Measurements from ENCODE around the gene S100B.
A peak's percentile ranks its signal among the peaks of the same experiment; 100 is the strongest.

The S100B gene

DNA sequence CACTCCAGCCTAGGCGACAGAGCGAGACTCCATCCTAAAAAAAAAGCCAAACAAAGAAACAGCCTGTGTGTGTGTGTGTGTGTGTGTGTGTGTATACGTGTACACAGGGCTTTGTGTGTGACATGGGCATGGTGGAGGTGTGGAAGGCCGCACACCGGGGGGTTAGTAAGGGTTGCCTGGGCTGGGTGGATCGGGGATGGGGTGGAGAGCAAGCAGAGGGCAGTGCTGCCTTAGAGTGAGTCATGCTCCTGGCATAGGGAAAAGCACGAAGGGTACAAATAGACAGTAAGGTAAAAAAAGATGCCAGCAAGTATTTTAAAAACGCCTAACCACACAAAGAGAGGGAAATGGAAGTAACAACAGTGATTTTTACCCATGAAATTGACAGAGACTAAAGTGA is 36.8 kb upstream of the S100B start:
- Histone ChIP-seq H3K4me1 (ENCODE audit: low read depth, poor library complexity, severe bottlenecking) (peaks cover 24% of the 10 kb centered on the region), H4K20me1 (ENCODE audit: insufficient read depth) (no peaks in the 10 kb centered on the region), H3K4me2 (no peak overlapping the region), H3K27me3 (ENCODE audit: insufficient read depth, low read depth) (no peaks in the 10 kb centered on the region), H2AFZ (ENCODE audit: low read depth) (no peak overlapping the region), H3K79me2 (ENCODE audit: insufficient read depth, low read depth) (no peaks in the 10 kb centered on the region), H3K4me3 (IDR thresholded peaks at IDR 0.05; ENCODE audit: insufficient read depth, low read depth, low read length) (no peak overlapping the region), H3K27ac (no peak overlapping the region), H3K9ac (no peak overlapping the region), H3K36me3 (ENCODE audit: insufficient read depth) (no peaks in the 10 kb centered on the region; the same call in 1 of the 2 replicates)
- TF ChIP-seq, protein P1, sequence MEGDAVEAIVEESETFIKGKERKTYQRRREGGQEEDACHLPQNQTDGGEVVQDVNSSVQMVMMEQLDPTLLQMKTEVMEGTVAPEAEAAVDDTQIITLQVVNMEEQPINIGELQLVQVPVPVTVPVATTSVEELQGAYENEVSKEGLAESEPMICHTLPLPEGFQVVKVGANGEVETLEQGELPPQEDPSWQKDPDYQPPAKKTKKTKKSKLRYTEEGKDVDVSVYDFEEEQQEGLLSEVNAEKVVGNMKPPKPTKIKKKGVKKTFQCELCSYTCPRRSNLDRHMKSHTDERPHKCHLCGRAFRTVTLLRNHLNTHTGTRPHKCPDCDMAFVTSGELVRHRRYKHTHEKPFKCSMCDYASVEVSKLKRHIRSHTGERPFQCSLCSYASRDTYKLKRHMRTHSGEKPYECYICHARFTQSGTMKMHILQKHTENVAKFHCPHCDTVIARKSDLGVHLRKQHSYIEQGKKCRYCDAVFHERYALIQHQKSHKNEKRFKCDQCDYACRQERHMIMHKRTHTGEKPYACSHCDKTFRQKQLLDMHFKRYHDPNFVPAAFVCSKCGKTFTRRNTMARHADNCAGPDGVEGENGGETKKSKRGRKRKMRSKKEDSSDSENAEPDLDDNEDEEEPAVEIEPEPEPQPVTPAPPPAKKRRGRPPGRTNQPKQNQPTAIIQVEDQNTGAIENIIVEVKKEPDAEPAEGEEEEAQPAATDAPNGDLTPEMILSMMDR (conservative IDR thresholded peaks at IDR 0.05; ENCODE audit: low read depth, low read length), result no peak

DNA sequence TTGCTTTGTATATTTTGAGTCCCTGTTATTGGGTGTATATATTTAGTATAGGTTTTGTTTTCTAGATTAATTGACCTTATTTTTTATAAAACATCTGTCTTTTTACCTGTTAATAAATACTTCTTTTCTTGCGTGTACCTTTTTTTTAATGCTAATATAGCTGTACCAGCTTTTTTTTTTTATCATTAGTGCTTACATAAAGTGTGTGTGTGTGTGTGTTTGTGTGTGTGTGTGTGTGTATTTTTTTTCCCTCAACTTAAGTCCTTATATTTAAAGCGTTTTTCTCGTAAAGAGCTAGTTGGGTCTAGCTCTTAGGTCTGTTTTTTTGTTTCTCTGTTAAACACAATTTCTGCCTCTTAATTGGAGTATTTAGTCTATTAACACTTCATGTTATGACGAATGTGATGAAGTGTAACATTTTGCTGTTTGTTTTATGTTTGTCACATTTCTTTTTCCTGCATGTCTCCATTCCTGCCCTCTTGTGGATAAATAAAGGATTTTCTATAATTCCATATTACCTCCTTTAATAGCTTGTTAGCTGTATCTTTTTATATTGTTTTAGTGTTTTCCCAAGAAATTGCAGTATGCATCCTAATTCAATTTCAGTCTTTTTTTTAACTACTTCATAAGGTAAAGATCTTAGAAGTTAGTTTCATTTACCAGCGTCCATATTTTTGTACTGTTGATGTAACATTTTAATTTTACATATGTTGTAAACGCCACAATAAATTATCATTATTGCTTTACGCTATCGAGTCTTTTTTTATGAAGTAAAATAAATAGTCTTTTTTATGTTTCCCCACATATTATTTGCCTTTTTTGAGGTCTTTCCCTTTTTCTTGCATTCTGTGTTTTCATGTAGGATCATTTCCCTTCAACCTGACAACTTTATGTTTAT is 34.9 kb upstream of the S100B start:
- no peaks in the 10 kb centered on the region for H4K20me1 ChIP-seq (ENCODE audit: insufficient read depth)
- no peaks in the 10 kb centered on the region for H3K27me3 ChIP-seq (ENCODE audit: insufficient read depth, low read depth)
- H3K4me3 ChIP-seq (IDR thresholded peaks at IDR 0.05; ENCODE audit: insufficient read depth, low read depth, low read length), result no peak overlapping the region
- no peak overlapping the region for H2AFZ ChIP-seq (ENCODE audit: low read depth)
- no peaks in the 10 kb centered on the region for H3K36me3 ChIP-seq (ENCODE audit: insufficient read depth)
- H3K9ac ChIP-seq, result no peak overlapping the region
- no peaks in the 10 kb centered on the region for H3K79me2 ChIP-seq (ENCODE audit: insufficient read depth, low read depth)
- TF ChIP-seq, protein P1 (conservative IDR thresholded peaks at IDR 0.05; ENCODE audit: low read depth, low read length), result peak; percentile 47
- H3K4me1 ChIP-seq (ENCODE audit: low read depth, poor library complexity, severe bottlenecking), result peaks cover 24% of the 10 kb centered on the region
- H3K27ac ChIP-seq, result no peak overlapping the region
- no peak overlapping the region for H3K4me2 ChIP-seq

GRCh38 chr21:46637952-46638746 is 33.3 kb upstream of the S100B start:
- Histone ChIP-seq H3K36me3 (ENCODE audit: insufficient read depth) (no peaks in the 10 kb centered on the region), H3K4me3 (IDR thresholded peaks at IDR 0.05; ENCODE audit: insufficient read depth, low read depth, low read length) (no peak overlapping the region), H3K79me2 (ENCODE audit: insufficient read depth, low read depth) (no peaks in the 10 kb centered on the region), H4K20me1 (ENCODE audit: insufficient read depth) (no peaks in the 10 kb centered on the region), H3K27me3 (ENCODE audit: insufficient read depth, low read depth) (no peaks in the 10 kb centered on the region), H2AFZ (ENCODE audit: low read depth) (no peak overlapping the region), H3K9ac (no peak overlapping the region), H3K27ac (no peak overlapping the region), H3K4me2 (no peak overlapping the region), H3K4me1 (ENCODE audit: low read depth, poor library complexity, severe bottlenecking) (peaks cover 29% of the 10 kb centered on the region)
- TF ChIP-seq, protein P1 (conservative IDR thresholded peaks at IDR 0.05; ENCODE audit: low read depth, low read length), result no peak

- Histone ChIP-seq H3K4me3 (IDR thresholded peaks at IDR 0.05; ENCODE audit: insufficient read depth, low read depth, low read length) (no peak overlapping the region), H3K79me2 (ENCODE audit: insufficient read depth, low read depth) (no peaks in the 10 kb centered on the region), H3K27me3 (ENCODE audit: insufficient read depth, low read depth) (no peaks in the 10 kb centered on the region), H3K4me1 (ENCODE audit: low read depth, poor library complexity, severe bottlenecking) (peaks cover 29% of the 10 kb centered on the region), H3K4me2 (peak overlapping the region; percentile 65), H4K20me1 (ENCODE audit: insufficient read depth) (no peaks in the 10 kb centered on the region), H3K27ac (no peak overlapping the region), H3K9ac (no peak overlapping the region), H2AFZ (ENCODE audit: low read depth) (no peak overlapping the region), H3K36me3 (ENCODE audit: insufficient read depth) (no peaks in the 10 kb centered on the region)
- TF ChIP-seq, protein P1 (conservative IDR thresholded peaks at IDR 0.05; ENCODE audit: low read depth, low read length), result no peak
These were observed 31.8 kb upstream of the S100B start for GRCh38 chr21:46636550-46637285.
